Thyroid gland (tissue), 4 donors: ENCODE data around the gene MEAF6. TPM values are rescaled to one million over a fixed set of nuclear protein-coding genes. Genes with fewer than 3 reads are reported as not detected.

ENCODE experiments used
- DNase-seq, 2 donors: peaks; one replicate each; pipeline ENCODE4 v3.0.0-alpha.2; 2019
- H3K27ac ChIP-seq, 3 donors: fragments of 200-600 bp; sonication (generic); 1 replicate in 2 of 3; 2 replicates in 1 of 3; pipeline ENCODE4 v1.5.1; 2016 to 2019; ENCODE audit warnings: mild to moderate bottlenecking in 1 of 3, moderate library complexity in 1 of 3
- H3K27me3 ChIP-seq: fragments of 200-600 bp; sonication (generic); one replicate; pipeline ENCODE4 v1.5.1; 2019
- H3K36me3 ChIP-seq, 2 donors: fragments of 200-600 bp; sonication (generic); one replicate each; pipeline ENCODE4 v1.5.1; 2016 to 2019
- H3K4me1 ChIP-seq, 2 donors: fragments of 200-600 bp; sonication (generic); one replicate each; pipeline ENCODE4 v1.5.1; 2017 to 2019
- H3K4me3 ChIP-seq, 3 donors: fragments of 200-600 bp; sonication (generic); replicated peaks in 1 of 3; 1 replicate in 2 of 3; 2 replicates in 1 of 3; pipeline ENCODE4 v1.5.1; 2016; ENCODE audit warnings: mild to moderate bottlenecking in 1 of 3
- H3K9me3 ChIP-seq: fragments of 200-600 bp; sonication (generic); one replicate; pipeline ENCODE4 v1.5.1; 2017
- POLR2A ChIP-seq, 2 donors: fragments of 450-650 bp; IDR thresholded peaks; one replicate each; pipeline ENCODE4 v1.6.1; 2017; ENCODE audit warnings: antibody characterized with exemption in 2 of 2, mild to moderate bottlenecking in 2 of 2, moderate library complexity in 1 of 2
- WGBS, 2 donors: methylation state at CpG; one replicate each; pipeline ENCODE4 v1.1.5; 2017; 5-methylcytosine and 5-hydroxymethylcytosine counted together
- intact Hi-C: fragments of 100-400 bp; cut with DNase I; formaldehyde crosslinking; loops from one replicate; pipeline ENCODE4 v1.15.1; 2023
- total RNA-seq, 4 donors: library from RNA; depleted of rRNA; stranded (reverse); fragments of >200 nt; gene quantifications; one replicate each; pipeline ENCODE4 v1.2.3, GENCODE V29; 2016
- TF ChIP-seq, protein P1 (sequence below), 6 experiments: fragments of 200-600 bp in 3 of 6; fragments of 450-650 bp in 3 of 6; sonication (generic) in 3 of 6; IDR thresholded peaks; one replicate each; pipeline ENCODE4 v1.5.1; 2016 to 2019; ENCODE audit warnings: antibody characterized with exemption in 6 of 6, mild to moderate bottlenecking in 2 of 6, inconsistent platforms in 1 of 6, moderate library complexity in 1 of 6

The MEAF6 gene
- total RNA-seq, 4 donors from 2014 or later: 78.9 to 109 (median 92.7) TPM

DNA sequence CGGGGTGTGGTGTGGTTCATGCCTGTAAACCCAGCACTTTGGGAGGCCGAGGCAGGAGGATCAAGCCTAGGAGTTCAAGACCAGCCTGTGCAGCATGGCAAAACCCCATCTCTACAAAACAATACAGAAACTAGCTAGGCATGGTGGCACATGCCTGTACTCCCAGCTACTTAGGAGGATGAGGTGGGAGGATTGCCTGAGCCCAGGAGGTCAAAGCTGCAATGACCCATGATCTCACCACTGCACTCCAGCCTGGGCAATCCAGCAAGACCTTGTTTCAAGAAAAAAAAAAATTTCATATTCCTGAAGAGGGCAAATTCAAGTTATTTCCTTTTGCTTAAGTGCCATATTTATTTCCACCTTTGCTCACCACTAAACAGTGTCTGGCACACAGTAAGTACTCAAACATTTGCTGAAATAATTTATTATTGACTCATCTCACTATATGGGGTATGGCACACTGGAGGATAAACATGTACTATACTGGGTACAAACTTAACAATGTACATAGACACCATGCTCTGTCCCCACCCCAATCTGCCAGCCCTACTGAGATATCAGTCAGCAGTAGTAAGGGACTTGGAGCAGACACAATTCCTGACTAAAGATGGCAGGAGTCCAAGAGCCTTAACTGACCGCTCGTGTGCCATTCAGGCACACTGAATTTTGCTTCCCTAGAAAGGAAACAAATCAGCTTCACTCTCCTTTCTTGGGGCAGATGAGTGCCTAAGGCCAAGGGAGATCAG lies 15.5 kb downstream of the MEAF6 start:
- Histone ChIP-seq H3K4me1 (peaks cover 0 to 12% of the 10 kb centered on the region in 2 donors), H3K27me3 (no peaks in the 10 kb centered on the region), H3K4me3 (no peak overlapping the region), H3K9me3 (no peaks in the 10 kb centered on the region), H3K27ac (no peak overlapping the region), H3K36me3 (peaks cover 15 to 24% of the 10 kb centered on the region in 2 donors)
- DNase-seq: no peak
- 56 to 74% methylated on average over 4 of the region's 4 CpGs for WGBS, 2 donors
- intact Hi-C loops: no loop called here
- TF ChIP-seq, protein P1, sequence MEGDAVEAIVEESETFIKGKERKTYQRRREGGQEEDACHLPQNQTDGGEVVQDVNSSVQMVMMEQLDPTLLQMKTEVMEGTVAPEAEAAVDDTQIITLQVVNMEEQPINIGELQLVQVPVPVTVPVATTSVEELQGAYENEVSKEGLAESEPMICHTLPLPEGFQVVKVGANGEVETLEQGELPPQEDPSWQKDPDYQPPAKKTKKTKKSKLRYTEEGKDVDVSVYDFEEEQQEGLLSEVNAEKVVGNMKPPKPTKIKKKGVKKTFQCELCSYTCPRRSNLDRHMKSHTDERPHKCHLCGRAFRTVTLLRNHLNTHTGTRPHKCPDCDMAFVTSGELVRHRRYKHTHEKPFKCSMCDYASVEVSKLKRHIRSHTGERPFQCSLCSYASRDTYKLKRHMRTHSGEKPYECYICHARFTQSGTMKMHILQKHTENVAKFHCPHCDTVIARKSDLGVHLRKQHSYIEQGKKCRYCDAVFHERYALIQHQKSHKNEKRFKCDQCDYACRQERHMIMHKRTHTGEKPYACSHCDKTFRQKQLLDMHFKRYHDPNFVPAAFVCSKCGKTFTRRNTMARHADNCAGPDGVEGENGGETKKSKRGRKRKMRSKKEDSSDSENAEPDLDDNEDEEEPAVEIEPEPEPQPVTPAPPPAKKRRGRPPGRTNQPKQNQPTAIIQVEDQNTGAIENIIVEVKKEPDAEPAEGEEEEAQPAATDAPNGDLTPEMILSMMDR (IDR thresholded peaks at IDR 0.05): no peak
- TF ChIP-seq POLR2A (IDR thresholded peaks at IDR 0.05): no peak

DNA sequence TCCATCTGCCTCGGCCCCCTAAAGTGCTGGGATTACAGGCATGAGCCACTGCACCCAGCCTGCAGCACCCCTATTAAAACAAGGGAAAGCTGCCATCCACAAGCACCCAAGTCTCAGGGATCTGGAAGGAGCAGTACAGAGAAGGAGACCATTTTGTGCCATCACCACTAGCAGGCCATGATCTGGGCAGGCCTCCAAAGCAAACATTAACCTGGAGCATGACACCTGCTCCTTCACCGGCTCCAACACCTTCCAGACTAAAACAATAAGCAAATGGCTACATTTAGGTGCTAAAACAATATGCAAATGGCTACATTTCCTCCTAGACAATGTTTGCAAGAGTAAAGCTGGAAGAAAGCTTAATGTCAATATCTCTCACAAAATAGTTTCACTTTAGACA lies 16.7 kb downstream of the MEAF6 start:
- Histone ChIP-seq H3K9me3 (no peaks in the 10 kb centered on the region), H3K36me3 (peaks cover 23 to 31% of the 10 kb centered on the region in 2 donors), H3K27me3 (no peaks in the 10 kb centered on the region), H3K4me1 (peaks cover 0 to 12% of the 10 kb centered on the region in 2 donors), H3K4me3 (no peak overlapping the region), H3K27ac (no peak overlapping the region)
- TF ChIP-seq POLR2A (IDR thresholded peaks at IDR 0.05): no peak
- TF ChIP-seq, protein P1 (IDR thresholded peaks at IDR 0.05): no peak
- intact Hi-C loops: no loop called here
- DNase-seq: peak; percentile 35 to 56
- WGBS, 2 donors: 43 to 68% methylated on average over 2 of the region's 2 CpGs

DNA sequence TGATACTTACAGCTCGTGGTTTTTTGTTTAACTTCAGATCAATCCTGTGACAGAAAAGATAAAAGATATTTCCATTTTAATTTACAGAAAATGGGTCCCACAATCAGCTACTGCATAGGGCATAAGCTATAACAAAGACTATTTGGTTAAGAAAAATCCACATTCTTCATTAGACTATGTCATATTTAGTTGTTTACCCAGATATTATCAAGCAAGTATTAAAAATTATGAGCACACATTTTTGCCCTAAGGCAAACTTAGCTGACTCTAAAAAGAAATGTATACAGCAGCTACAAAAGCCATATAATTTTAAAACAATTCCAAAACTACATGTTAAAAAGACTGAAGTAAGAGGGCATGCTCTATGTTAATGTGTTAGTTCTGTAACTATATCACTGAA lies 18.7 kb downstream of the MEAF6 start:
- H3K9me3 ChIP-seq: no peaks in the 10 kb centered on the region
- TF ChIP-seq, protein P1 (IDR thresholded peaks at IDR 0.05): no peak
- no peak for TF ChIP-seq POLR2A (IDR thresholded peaks at IDR 0.05)
- no peak overlapping the region for H3K27ac ChIP-seq
- DNase-seq: no peak
- WGBS, 2 donors: 86 to 88% methylated on average over 1 of the region's 1 CpG
- intact Hi-C loops: no loop called here
- no peak overlapping the region for H3K4me3 ChIP-seq
- peaks cover 25 to 27% of the 10 kb centered on the region in 2 donors for H3K36me3 ChIP-seq
- H3K27me3 ChIP-seq: no peaks in the 10 kb centered on the region
- peaks cover 0 to 12% of the 10 kb centered on the region in 2 donors for H3K4me1 ChIP-seq

DNA sequence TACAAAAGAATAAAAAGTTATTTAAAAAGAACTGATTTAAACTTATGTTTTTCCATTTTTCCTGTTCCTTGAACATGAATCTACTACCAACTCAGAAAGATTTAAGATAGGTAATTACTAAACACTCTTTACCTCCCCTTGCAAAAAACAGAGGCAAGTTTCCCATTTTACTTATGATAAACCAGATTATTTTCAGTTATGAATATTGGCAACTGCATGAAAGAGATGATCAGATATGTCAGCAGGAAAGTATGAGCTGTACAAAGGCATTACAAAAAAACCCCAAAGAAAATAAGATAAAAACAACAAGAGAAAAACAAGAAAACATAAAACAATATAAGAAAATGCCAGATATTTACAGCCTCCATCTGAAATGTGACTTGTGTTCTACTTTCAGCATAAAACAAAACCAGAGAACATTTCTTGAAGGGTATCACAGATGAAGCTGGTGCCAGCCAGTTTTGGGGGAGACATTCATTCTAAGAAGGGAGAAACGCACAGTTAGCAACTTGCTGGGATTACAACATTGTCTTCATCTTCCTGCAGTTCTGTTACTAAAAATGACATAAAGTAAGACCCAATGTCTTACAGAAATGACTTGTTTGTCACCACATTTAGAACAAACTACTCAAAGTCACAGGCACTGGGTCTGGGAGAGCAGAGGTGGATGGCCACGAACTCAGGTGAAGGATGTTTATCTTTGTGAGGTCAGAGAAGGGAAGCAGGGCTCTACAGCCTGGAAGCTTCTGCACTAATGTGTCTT lies 21.0 kb downstream of the MEAF6 start:
- WGBS, 2 donors: 81 to 88% methylated on average over 2 of the region's 2 CpGs
- Histone ChIP-seq H3K9me3 (no peaks in the 10 kb centered on the region), H3K27ac (no peak overlapping the region), H3K36me3 (peaks cover 26 to 29% of the 10 kb centered on the region in 2 donors), H3K4me1 (peaks cover 0 to 5% of the 10 kb centered on the region in 2 donors), H3K27me3 (no peaks in the 10 kb centered on the region), H3K4me3 (no peak overlapping the region)
- DNase-seq: no peak
- TF ChIP-seq, protein P1 (IDR thresholded peaks at IDR 0.05): no peak
- TF ChIP-seq POLR2A (IDR thresholded peaks at IDR 0.05): no peak
- intact Hi-C loops: no loop called here

DNA sequence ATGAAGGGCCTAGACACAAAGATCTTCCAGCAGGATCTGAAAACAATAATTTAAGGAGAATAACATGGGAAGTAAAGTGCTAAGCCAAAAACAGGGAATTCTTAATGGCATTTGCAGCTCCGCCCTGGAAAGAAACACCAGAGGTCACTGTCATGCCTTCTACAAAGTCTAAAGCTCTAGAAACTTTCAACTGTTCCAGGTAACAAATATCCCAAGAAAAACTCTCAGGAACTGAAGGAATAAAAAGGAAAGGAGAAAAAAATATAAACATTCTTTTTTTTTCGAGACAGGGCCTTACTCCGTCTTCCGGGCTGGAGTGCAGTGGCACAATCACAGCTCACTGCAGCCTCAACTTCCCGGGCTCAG lies 27.0 kb downstream of the MEAF6 start:
- intact Hi-C loops: loop anchor here (2.0 kb wide), 1 partner anchor 33 kb away; no protein-coding TSS in a partner anchor
- H3K36me3 ChIP-seq: peaks cover 22 to 28% of the 10 kb centered on the region in 2 donors
- TF ChIP-seq POLR2A (IDR thresholded peaks at IDR 0.05): no peak
- TF ChIP-seq, protein P1 (IDR thresholded peaks at IDR 0.05): peak in 1 of 6 experiments; percentile 1
- no peaks in the 10 kb centered on the region for H3K27me3 ChIP-seq
- H3K4me1 ChIP-seq: peaks cover 7 to 24% of the 10 kb centered on the region in 2 donors
- peak overlapping the region in 1 of 3 donors; percentile 65 for H3K27ac ChIP-seq
- H3K9me3 ChIP-seq: no peaks in the 10 kb centered on the region
- H3K4me3 ChIP-seq: no peak overlapping the region
- no peak for DNase-seq
- WGBS, 2 donors: 85 to 86% methylated on average over 5 of the region's 5 CpGs
